K562 (cell line): ENCODE data around the gene HDLBP. TPM values are rescaled to one million over a fixed set of nuclear protein-coding genes. Genes with fewer than 3 reads are reported as not detected.

Source experiments
- ARHGAP35 ChIP-seq: fragments of 450-650 bp; IDR thresholded peaks from 2 replicates; pipeline ENCODE4 v1.6.1; 2018; ENCODE audit not compliant: partially characterized antibody
- ARID1B ChIP-seq: fragments of 450-650 bp; IDR thresholded peaks from 2 replicates; pipeline ENCODE4 v1.6.1; 2016; ENCODE audit warnings: antibody characterized with exemption, mild to moderate bottlenecking, inconsistent platforms
- ASH1L ChIP-seq: fragments of 450-650 bp; IDR thresholded peaks from 2 replicates; pipeline ENCODE4 v1.6.1; 2018; ENCODE audit warnings: borderline replicate concordance, mild to moderate bottlenecking, low read depth; ENCODE audit not compliant: partially characterized antibody
- BACH1 ChIP-seq: fragments of 200-800 bp; sonication (Bioruptor generic); IDR thresholded peaks from 2 replicates; pipeline ENCODE4 v1.6.1; 2016; ENCODE audit warnings: missing genetic modification characterization, missing compliant biosample characterization
- CBFA2T2 ChIP-seq: fragments of 450-650 bp; conservative IDR thresholded peaks from 2 replicates; pipeline ENCODE4 v1.6.1; 2017; ENCODE audit warnings: mild to moderate bottlenecking
- PHF20 ChIP-seq: fragments of 450-650 bp; IDR thresholded peaks from 2 replicates; pipeline ENCODE4 v1.6.1; 2018; ENCODE audit not compliant: partially characterized antibody
- POLR2H ChIP-seq: IDR thresholded peaks from 2 replicates; pipeline ENCODE4 v1.6.1; 2016; ENCODE audit warnings: missing genetic modification characterization, low read depth, mild to moderate bottlenecking, control low read depth, missing compliant biosample characterization, moderate library complexity
- RBM14 ChIP-seq: fragments of 200-400 bp; formaldehyde crosslinking; IDR thresholded peaks from 2 replicates; pipeline ENCODE4 v1.6.1; 2018; ENCODE audit warnings: low read depth, mild to moderate bottlenecking, low read length, moderate library complexity, borderline replicate concordance; ENCODE audit not compliant: insufficient read depth
- RBM25 ChIP-seq: fragments of 200-400 bp; formaldehyde crosslinking; IDR thresholded peaks from 2 replicates; pipeline ENCODE4 v1.6.1; 2018; ENCODE audit warnings: low read length, low read depth, moderate library complexity; ENCODE audit not compliant: severe bottlenecking
- SREBF1 ChIP-seq: fragments of 150-350 bp; IDR thresholded peaks from 2 replicates; pipeline ENCODE4 v1.6.1; 2014; ENCODE audit warnings: antibody characterized with exemption, low read depth, low read length, borderline replicate concordance
- TBP ChIP-seq: optimal IDR thresholded peaks from 2 replicates; pipeline ENCODE3; 2011; ENCODE audit warnings: low read depth, low read length, improper control_type of control experiment
- TEAD4 ChIP-seq, 2 experiments: sonication (generic) in 1 of 2; formaldehyde crosslinking in 1 of 2; IDR thresholded peaks; 2 replicates each; pipeline versions ENCODE4 v1.6.1 to v1.8.0; 2012 to 2022; ENCODE audit warnings: borderline replicate concordance in 1 of 2, inconsistent platforms in 1 of 2, low read length in 1 of 2, mild to moderate bottlenecking in 1 of 2, missing genetic modification reagents in 1 of 2
- TGIF2 ChIP-seq: sonication (generic); formaldehyde crosslinking; IDR thresholded peaks from 2 replicates; pipeline ENCODE4 v1.8.1; 2022; ENCODE audit warnings: mild to moderate bottlenecking, missing genetic modification reagents, moderate library complexity
- ZBTB8A ChIP-seq: fragments of 450-650 bp; IDR thresholded peaks from 2 replicates; pipeline ENCODE4 v1.6.1; 2018; ENCODE audit warnings: mild to moderate bottlenecking, moderate library complexity; ENCODE audit not compliant: partially characterized antibody
- ZNF121 ChIP-seq: sonication (generic); formaldehyde crosslinking; conservative IDR thresholded peaks from 2 replicates; pipeline ENCODE4 v1.8.0; 2022; ENCODE audit warnings: missing genetic modification reagents
- ZNF282 ChIP-seq: sonication (generic); formaldehyde crosslinking; IDR thresholded peaks from 2 replicates; pipeline ENCODE4 v1.8.1; 2023; ENCODE audit warnings: missing genetic modification reagents
- ZNF324 ChIP-seq: fragments of 250-450 bp; sonication (Bioruptor Pico); IDR thresholded peaks from 2 replicates; pipeline ENCODE4 v1.4.0; 2020; ENCODE audit warnings: mild to moderate bottlenecking
- polyA plus RNA-seq, 8 experiments: library from polyadenylated mRNA; depleted of rRNA in 4 of 8; stranded (reverse) in 5 of 8; unstranded in 3 of 8; fragments of >200 nt; fragmentation: Nextera tagmentation in 2 of 8; fragmentation: Illumina TruSeq in 1 of 8; extraction: Ambion mirVana in 2 of 8; extraction: Trizol in 1 of 8; gene quantifications; 2 replicates each; pipeline versions ENCODE4 v1.2.1 to v1.2.3, GENCODE V29; 2011 to 2014; ENCODE audit warnings: inconsistent platforms in 1 of 8, missing spikeins in 1 of 8
- total RNA-seq, 7 experiments: library from RNA; depleted of rRNA in 6 of 7; stranded (reverse); fragments of >200 nt in 6 of 7; fragmentation: Illumina TruSeq in 2 of 7; extraction: Trizol in 2 of 7; gene quantifications; 2 replicates each; pipeline versions ENCODE4 v1.2.1 to v1.2.3, GENCODE V29; 2011 to 2021; ENCODE audit warnings: low replicate concordance in 1 of 7
- TF ChIP-seq, protein P1 (sequence below): fragments of 250-450 bp; sonication (Bioruptor Pico); IDR thresholded peaks from 2 replicates; pipeline ENCODE4 v1.5.0; 2021; ENCODE audit warnings: mild to moderate bottlenecking, moderate library complexity
- TF ChIP-seq, protein P2 (sequence below), 3 experiments: fragments of 200-800 bp in 1 of 3; sonication (Bioruptor generic) in 1 of 3; sonication (generic) in 1 of 3; formaldehyde crosslinking in 1 of 3; IDR thresholded peaks; 2 replicates each; pipeline versions ENCODE4 v1.6.1 to v1.8.0; 2016 to 2022; ENCODE audit warnings: mild to moderate bottlenecking in 2 of 3, missing compliant biosample characterization in 2 of 3, missing genetic modification characterization in 2 of 3, missing genetic modification reagents in 1 of 3
- TF ChIP-seq, protein P3 (sequence below): fragments of 450-650 bp; IDR thresholded peaks from 2 replicates; pipeline ENCODE4 v1.6.1; 2016; ENCODE audit warnings: mild to moderate bottlenecking

The HDLBP gene
- total and polyA plus RNA-seq, 9 of the 15 experiments (the other 6 are each of a cell fraction or from before 2014, with no cell fraction given): 24.4 to 378 (median 146) TPM

DNA sequence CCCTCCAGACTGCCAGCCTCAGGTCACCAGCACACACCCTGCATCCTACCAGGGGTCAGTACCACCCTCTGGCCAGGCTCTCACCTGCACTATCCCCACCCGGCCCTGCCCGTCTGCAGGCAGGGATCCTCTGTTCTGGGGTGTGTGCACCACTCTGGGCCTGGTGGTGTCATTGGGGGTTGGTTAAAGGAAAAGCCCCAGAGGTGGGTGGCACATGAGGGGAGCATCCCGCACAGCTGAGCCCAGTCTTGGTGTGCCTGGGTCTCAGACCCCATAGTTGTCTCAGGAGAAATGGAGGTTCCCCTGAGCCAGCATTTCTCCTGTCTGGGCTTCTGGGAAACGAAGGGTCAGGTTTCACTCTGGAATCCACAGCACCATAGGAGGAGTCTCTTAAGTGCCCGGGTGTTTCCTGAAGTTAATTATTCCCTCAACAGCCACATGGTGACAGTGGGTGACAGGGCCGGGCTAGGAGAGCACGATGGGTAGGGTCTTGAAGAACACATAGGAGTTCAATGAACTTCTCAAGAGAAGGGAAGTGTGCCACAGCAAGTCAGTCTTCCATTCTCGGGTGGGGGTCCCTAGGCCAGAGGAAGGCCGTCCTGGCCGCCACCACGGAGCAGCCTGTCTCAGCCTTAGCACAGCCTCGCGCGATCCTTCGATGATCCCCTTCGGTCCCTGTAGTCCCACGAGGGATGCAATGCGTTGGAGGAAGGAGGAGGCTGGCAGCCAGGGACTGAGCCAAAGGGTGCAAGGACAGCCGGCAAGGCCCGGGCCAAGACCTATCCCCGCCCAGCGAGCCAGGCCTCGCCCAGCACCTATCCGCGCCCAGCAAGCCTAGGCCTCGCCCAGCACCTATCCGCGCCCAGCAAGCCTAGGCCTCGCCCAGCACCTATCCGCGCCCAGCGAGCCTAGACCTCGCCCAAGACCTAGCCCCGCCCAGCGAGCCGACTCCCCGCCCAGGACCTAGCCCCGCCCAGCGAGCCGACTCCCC is 39.5 kb upstream of the HDLBP start (continued):
- no peak for TF ChIP-seq ARID1B
- TF ChIP-seq BACH1 (tag): no peak
- no peak for TF ChIP-seq ASH1L
- TF ChIP-seq POLR2H (tag): no peak
- no peak for TF ChIP-seq TBP
- TF ChIP-seq, protein P1, sequence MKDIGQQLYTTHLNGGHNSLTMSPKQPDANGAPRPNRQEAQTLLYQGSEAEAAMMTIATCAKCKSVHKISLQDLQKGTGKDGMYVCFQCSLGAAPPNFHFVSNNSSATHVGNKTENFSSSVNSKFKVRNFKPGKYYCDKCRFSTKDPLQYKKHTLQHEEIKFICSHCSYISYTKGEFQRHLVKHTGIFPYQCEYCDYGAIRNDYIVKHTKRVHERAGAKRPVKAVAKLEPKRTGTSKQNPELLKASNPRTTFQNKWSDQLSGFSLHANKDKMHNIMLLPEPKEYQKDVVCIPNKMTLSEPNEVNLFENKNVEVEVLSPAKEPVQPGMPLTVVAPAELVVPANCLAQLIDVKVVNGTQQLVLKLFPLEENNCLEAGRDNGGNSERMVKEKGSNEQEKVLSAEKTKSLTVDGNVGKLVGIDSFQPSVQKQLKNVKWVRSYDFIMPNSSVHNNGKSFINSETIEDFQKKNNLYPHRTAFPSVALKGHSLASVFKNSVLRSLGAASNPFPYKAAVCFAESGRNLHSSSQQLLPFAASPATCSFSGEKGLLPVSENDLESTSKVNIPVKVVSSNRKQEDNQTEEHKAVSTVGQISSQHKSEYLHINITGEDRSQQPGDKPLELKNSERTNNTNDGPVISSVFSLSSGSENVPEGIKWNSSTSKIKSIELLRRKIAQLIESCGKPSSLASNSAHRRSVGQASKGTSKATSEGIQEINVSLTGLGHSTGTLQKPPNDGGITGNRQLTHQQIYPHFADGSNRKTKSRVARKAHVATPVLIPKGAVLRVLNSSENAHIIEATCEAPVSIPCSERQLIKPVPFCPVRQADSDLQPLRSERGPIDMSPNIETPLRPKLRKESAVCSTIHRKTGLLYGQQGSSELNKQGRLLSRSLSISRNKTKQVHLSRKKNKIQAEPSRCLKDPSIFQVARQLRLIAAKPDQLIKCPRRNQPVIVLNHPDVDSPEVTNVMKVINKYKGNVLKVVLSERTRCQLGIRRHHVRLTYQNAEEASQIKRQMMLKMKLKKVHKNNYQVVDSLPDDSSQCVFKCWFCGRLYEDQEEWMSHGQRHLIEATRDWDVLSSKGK (CRISPR knock-in tag): no peak
- TF ChIP-seq, protein P2, sequence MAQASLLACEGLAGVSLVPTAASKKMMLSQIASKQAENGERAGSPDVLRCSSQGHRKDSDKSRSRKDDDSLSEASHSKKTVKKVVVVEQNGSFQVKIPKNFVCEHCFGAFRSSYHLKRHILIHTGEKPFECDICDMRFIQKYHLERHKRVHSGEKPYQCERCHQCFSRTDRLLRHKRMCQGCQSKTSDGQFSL (CRISPR knock-in tag; IDR thresholded peaks at IDR 0.05): no peak
- TF ChIP-seq, protein P2 (tag; IDR thresholded peaks at IDR 0.05): no peak
- TF ChIP-seq ZNF121 (CRISPR knock-in tag): no peak
- no peak for TF ChIP-seq ARHGAP35
- no peak for TF ChIP-seq ZNF282
- TF ChIP-seq CBFA2T2: no peak
- TF ChIP-seq ZBTB8A: no peak
- TF ChIP-seq TGIF2 (CRISPR knock-in tag): no peak
- no peak for TF ChIP-seq PHF20
- no peak for TF ChIP-seq RBM14
- no peak for TF ChIP-seq SREBF1
- TF ChIP-seq ZNF324 (CRISPR knock-in tag): no peak
- TF ChIP-seq, protein P3, sequence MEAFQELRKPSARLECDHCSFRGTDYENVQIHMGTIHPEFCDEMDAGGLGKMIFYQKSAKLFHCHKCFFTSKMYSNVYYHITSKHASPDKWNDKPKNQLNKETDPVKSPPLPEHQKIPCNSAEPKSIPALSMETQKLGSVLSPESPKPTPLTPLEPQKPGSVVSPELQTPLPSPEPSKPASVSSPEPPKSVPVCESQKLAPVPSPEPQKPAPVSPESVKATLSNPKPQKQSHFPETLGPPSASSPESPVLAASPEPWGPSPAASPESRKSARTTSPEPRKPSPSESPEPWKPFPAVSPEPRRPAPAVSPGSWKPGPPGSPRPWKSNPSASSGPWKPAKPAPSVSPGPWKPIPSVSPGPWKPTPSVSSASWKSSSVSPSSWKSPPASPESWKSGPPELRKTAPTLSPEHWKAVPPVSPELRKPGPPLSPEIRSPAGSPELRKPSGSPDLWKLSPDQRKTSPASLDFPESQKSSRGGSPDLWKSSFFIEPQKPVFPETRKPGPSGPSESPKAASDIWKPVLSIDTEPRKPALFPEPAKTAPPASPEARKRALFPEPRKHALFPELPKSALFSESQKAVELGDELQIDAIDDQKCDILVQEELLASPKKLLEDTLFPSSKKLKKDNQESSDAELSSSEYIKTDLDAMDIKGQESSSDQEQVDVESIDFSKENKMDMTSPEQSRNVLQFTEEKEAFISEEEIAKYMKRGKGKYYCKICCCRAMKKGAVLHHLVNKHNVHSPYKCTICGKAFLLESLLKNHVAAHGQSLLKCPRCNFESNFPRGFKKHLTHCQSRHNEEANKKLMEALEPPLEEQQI: no peak
- no peak for TF ChIP-seq RBM25
- TF ChIP-seq TEAD4 (IDR thresholded peaks at IDR 0.05; ENCODE audit: low read length): no peak
- no peak for TF ChIP-seq TEAD4 (CRISPR knock-in tag; IDR thresholded peaks at IDR 0.05; ENCODE audit: borderline replicate concordance)
